ENCODE results near the gene LCAT. TPM values are rescaled to one million over a fixed set of nuclear protein-coding genes. Genes with fewer than 3 reads are reported as not detected.

The LCAT gene
- total and polyA plus RNA-seq, 9 of the 15 experiments (the other 6 are each of a cell fraction or from before 2014, with no cell fraction given), result 0.46 to 21.0 (median 5.0) TPM

GRCh38 chr16:67968400-67969253 is 24.7 kb upstream of the LCAT start, which contains the start of gene SLC12A4 (continued):
- TF ChIP-seq, protein P1, sequence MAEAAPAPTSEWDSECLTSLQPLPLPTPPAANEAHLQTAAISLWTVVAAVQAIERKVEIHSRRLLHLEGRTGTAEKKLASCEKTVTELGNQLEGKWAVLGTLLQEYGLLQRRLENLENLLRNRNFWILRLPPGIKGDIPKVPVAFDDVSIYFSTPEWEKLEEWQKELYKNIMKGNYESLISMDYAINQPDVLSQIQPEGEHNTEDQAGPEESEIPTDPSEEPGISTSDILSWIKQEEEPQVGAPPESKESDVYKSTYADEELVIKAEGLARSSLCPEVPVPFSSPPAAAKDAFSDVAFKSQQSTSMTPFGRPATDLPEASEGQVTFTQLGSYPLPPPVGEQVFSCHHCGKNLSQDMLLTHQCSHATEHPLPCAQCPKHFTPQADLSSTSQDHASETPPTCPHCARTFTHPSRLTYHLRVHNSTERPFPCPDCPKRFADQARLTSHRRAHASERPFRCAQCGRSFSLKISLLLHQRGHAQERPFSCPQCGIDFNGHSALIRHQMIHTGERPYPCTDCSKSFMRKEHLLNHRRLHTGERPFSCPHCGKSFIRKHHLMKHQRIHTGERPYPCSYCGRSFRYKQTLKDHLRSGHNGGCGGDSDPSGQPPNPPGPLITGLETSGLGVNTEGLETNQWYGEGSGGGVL (CRISPR knock-in tag; IDR thresholded peaks at IDR 0.05), result no peak
- TF ChIP-seq DACH1 (IDR thresholded peaks at IDR 0.05; ENCODE audit: partially characterized antibody) (peak; percentile 78), SPI1 (IDR thresholded peaks at IDR 0.05; ENCODE audit: borderline replicate concordance, low read depth, low read length) (peak; percentile 72), ZNF717 (CRISPR knock-in tag; IDR thresholded peaks at IDR 0.05) (no peak), NFATC3 (IDR thresholded peaks at IDR 0.05) (no peak), KDM1A (IDR thresholded peaks at IDR 0.05) (peak; percentile 90 to 94), ZNF507 (tag; conservative IDR thresholded peaks at IDR 0.05) (no peak), RBBP5 (IDR thresholded peaks at IDR 0.05; ENCODE audit: borderline replicate concordance, insufficient read depth, low read length, poor library complexity, severe bottlenecking) (peak; percentile 66), GTF2E2 (tag; IDR thresholded peaks at IDR 0.05) (no peak), BDP1 (IDR thresholded peaks at IDR 0.05; ENCODE audit: insufficient read depth, insufficient read length) (no peak), ILK (tag; IDR thresholded peaks at IDR 0.05; ENCODE audit: borderline replicate concordance, low read depth) (no peak), ZNF444 (CRISPR knock-in tag; IDR thresholded peaks at IDR 0.05) (no peak), SOX6 (IDR thresholded peaks at IDR 0.05) (peak; percentile 19; the same call in 1 of the 2 replicates), POLR2G (IDR thresholded peaks at IDR 0.05; ENCODE audit: low read depth, low read length) (peak; percentile 77)
- TF ChIP-seq, protein P2, sequence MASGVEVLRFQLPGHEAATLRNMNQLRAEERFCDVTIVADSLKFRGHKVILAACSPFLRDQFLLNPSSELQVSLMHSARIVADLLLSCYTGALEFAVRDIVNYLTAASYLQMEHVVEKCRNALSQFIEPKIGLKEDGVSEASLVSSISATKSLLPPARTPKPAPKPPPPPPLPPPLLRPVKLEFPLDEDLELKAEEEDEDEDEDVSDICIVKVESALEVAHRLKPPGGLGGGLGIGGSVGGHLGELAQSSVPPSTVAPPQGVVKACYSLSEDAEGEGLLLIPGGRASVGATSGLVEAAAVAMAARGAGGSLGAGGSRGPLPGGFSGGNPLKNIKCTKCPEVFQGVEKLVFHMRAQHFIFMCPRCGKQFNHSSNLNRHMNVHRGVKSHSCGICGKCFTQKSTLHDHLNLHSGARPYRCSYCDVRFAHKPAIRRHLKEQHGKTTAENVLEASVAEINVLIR (CRISPR knock-in tag; IDR thresholded peaks at IDR 0.05), result no peak
- TF ChIP-seq, protein P3, sequence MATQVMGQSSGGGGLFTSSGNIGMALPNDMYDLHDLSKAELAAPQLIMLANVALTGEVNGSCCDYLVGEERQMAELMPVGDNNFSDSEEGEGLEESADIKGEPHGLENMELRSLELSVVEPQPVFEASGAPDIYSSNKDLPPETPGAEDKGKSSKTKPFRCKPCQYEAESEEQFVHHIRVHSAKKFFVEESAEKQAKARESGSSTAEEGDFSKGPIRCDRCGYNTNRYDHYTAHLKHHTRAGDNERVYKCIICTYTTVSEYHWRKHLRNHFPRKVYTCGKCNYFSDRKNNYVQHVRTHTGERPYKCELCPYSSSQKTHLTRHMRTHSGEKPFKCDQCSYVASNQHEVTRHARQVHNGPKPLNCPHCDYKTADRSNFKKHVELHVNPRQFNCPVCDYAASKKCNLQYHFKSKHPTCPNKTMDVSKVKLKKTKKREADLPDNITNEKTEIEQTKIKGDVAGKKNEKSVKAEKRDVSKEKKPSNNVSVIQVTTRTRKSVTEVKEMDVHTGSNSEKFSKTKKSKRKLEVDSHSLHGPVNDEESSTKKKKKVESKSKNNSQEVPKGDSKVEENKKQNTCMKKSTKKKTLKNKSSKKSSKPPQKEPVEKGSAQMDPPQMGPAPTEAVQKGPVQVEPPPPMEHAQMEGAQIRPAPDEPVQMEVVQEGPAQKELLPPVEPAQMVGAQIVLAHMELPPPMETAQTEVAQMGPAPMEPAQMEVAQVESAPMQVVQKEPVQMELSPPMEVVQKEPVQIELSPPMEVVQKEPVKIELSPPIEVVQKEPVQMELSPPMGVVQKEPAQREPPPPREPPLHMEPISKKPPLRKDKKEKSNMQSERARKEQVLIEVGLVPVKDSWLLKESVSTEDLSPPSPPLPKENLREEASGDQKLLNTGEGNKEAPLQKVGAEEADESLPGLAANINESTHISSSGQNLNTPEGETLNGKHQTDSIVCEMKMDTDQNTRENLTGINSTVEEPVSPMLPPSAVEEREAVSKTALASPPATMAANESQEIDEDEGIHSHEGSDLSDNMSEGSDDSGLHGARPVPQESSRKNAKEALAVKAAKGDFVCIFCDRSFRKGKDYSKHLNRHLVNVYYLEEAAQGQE (IDR thresholded peaks at IDR 0.05; ENCODE audit: borderline replicate concordance), result no peak
- TF ChIP-seq, protein P3 (CRISPR knock-in tag; IDR thresholded peaks at IDR 0.05; ENCODE audit: low read depth), result no peak
